ENCODE measurements around the gene GARIN5B.
A peak's percentile ranks its signal among the peaks of the same experiment; 100 is the strongest.

The GARIN5B gene

DNA sequence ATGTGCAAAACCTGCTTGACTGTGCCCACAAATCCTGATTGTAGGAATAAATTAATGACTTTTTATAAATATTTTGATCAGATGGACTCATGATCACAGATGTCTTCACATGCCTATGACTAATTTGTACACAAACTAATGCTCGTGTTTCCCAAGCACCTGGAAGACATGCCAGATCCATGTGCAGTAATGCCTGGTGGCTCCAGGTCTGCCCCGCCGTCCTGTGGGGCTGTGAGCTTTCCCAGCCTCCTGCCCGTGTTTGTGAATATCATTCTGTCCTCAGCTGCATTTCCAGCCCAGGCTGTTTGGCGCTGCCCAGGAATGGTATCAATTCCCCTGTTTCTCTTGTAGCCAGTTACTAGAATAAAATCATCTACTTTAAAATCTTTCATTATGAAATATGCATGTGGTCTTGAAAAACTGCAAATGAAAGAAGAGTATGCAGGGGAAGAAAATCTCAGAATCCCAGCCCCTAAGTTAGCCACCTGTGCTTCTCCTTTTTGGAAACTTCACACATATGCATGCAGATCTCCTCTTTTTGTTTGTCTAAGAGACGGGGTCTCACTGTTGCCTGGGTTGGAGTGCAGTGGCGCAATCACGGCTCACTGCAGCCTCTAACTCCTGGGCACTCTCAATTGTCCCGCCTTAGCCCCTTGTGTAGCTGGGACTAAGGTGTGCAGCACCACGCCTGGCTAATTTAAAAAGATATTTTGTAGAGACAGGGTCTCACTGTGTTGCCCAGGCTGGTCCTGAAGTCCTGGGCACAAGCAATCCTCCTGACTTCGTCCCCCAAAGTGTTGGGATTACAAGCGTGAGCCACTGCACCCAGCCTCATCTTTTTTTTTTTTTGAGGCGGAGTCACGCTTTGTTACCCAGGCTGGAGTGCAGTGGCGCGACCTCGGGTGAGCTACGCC, 28.9 kb upstream of the GARIN5B start:
- H3K4me3 ChIP-seq (ENCODE audit: low read depth, low read length) = no peak overlapping the region
- TF ChIP-seq, protein P1, sequence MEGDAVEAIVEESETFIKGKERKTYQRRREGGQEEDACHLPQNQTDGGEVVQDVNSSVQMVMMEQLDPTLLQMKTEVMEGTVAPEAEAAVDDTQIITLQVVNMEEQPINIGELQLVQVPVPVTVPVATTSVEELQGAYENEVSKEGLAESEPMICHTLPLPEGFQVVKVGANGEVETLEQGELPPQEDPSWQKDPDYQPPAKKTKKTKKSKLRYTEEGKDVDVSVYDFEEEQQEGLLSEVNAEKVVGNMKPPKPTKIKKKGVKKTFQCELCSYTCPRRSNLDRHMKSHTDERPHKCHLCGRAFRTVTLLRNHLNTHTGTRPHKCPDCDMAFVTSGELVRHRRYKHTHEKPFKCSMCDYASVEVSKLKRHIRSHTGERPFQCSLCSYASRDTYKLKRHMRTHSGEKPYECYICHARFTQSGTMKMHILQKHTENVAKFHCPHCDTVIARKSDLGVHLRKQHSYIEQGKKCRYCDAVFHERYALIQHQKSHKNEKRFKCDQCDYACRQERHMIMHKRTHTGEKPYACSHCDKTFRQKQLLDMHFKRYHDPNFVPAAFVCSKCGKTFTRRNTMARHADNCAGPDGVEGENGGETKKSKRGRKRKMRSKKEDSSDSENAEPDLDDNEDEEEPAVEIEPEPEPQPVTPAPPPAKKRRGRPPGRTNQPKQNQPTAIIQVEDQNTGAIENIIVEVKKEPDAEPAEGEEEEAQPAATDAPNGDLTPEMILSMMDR (IDR thresholded peaks at IDR 0.05; ENCODE audit: low read depth, low read length) = no peak

DNA sequence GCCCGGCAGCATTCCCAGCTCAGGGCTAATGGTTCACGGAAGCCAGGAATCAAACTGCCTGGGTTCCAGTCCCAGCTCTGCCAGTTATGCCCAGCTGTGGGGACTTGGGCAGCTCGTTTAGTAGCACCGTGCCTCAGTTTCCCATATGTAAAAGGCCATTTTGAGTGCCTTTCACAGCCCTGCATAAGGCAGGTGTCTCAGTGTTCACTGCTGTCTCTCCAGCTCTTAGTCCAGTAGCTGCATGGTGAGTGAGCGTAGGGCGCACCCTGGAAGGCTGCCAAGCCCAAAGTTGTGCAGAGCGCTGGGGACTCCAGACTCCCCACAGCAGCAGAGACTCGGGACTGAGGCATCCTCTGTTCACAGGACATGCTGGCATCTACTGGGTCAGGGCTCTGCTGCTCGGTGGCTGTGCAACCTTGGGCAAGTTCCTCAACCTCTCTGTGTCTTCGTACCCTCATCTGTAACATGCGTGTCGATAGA, 28.2 kb upstream of the GARIN5B start:
- TF ChIP-seq, protein P1 (IDR thresholded peaks at IDR 0.05; ENCODE audit: low read depth, low read length) = no peak
- H3K4me3 ChIP-seq (ENCODE audit: low read depth, low read length) = no peak overlapping the region

GRCh38 chr19:55390461-55390880, 27.4 kb upstream of the GARIN5B start:
- no peak overlapping the region for H3K4me3 ChIP-seq (ENCODE audit: low read depth, low read length)
- TF ChIP-seq, protein P1 (IDR thresholded peaks at IDR 0.05; ENCODE audit: low read depth, low read length) = no peak

DNA sequence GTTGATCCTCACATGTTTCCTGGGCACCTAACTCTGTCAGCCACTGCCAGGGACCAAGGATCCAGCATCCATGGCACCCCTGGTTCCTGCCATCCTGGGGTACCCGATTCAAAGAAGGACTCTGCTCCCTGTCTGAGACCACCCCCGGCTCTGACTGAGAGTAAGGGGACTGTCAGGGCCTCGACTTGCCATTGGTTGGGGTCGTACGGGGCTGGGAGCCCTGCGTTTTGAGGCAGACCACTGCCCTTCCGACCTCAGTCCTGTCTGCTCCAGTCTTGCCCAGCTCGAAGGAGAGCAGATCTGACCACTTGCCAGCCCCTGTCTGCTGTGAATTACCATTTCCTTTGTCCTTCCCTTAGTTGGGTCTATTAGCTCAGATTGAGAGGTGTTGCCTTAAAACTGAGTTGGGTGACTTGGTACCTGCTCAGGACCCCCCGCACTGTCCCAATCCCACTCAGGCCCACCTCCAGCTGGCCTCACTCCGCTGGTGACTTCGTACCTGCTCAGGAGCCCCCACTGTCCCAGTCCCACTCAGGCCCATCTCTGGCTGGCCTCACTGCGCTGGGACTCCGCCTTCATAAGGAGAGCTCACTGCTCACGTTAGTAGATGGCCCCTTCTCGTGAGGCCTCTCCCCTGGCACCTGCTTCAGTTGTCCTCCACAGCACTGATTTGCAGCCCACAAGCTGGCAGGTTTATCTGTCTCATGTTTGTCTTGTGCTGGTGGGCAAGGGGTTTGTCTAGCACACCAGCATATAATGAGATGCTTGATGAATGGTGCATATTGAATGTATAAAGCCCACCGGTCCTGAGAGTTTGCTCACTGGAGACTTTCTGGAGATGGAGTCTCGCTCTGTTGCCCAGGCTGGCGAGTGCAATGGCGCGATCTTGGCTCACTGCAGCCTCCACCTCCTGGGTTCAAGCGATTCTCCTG, 26.6 kb upstream of the GARIN5B start:
- H3K4me3 ChIP-seq (ENCODE audit: low read depth, low read length) = no peak overlapping the region
- TF ChIP-seq, protein P1 (IDR thresholded peaks at IDR 0.05; ENCODE audit: low read depth, low read length) = no peak

- peak overlapping the region; percentile 97 for H3K4me3 ChIP-seq (ENCODE audit: low read depth, low read length)
- TF ChIP-seq, protein P1 (IDR thresholded peaks at IDR 0.05; ENCODE audit: low read depth, low read length) = no peak
Measured at GRCh38 chr19:55387736-55388497, 24.9 kb upstream of the GARIN5B start.

DNA sequence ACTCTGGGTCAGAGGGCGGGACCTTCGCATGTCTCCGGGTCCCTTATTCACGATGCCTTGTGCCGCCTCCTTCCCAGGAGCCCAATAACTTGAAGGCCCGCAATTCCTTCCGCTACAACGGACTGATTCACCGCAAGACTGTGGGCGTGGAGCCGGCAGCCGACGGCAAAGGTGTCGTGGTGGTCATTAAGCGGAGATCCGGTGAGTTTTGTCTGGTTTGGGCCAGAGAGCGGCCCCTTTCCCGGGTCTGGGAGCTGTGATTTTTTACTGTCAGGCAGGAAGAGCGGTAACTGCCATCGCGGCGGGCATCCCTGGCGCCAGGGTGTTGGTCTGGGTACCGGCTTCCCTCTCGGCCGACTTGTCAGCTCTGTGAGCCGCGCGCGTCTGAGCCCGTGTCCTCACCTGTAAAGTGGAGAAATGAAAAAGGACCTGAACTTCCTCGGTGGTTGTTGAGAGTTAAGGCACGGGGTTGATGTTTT, 23.5 kb upstream of the GARIN5B start:
- H3K4me3 ChIP-seq (ENCODE audit: low read depth, low read length) = peak overlapping the region; percentile 97

More for the DNA sequence above, 23.5 kb upstream of the GARIN5B start:
- TF ChIP-seq, protein P1 (IDR thresholded peaks at IDR 0.05; ENCODE audit: low read depth, low read length) = no peak
